Ovary (tissue), 9 donors: ENCODE results near the gene CTDP1. TPM values are rescaled to one million over a fixed set of nuclear protein-coding genes. Genes with fewer than 3 reads are reported as not detected.

Source experiments
- DNase-seq, 5 donors: peaks; one replicate each; pipeline ENCODE4 v3.0.0-alpha.2; 2019 to 2020
- H3K27ac ChIP-seq, 2 donors: fragments of 200-600 bp; one replicate each; pipeline versions ENCODE4 v1.5.1 to v1.8.0; 2019 to 2022
- H3K27me3 ChIP-seq: fragments of 200-600 bp; one replicate; pipeline ENCODE4 v1.8.0; 2022
- H3K36me3 ChIP-seq: fragments of 200-600 bp; sonication (generic); one replicate; pipeline ENCODE4 v1.5.1; 2019
- H3K4me1 ChIP-seq: one replicate; pipeline ENCODE4 v1.8.1; 2013; ENCODE audit warnings: mild to moderate bottlenecking, moderate library complexity; ENCODE audit not compliant: insufficient read depth
- H3K4me3 ChIP-seq: fragments of 200-600 bp; sonication (generic); one replicate; pipeline ENCODE4 v1.5.1; 2017
- H3K9me3 ChIP-seq, 2 donors: fragments of 200-600 bp in 1 of 2; sonication (generic) in 1 of 2; one replicate each; pipeline versions ENCODE4 v1.5.1 to v1.8.1; 2013 to 2019; ENCODE audit warnings: mild to moderate bottlenecking in 1 of 2, moderate library complexity in 1 of 2
- CTCF ChIP-seq, 3 donors: fragments of 450-650 bp in 2 of 3; fragments of 200-600 bp in 1 of 3; IDR thresholded peaks; one replicate each; pipeline versions ENCODE4 v1.5.1 to v1.8.0; 2016 to 2022; ENCODE audit warnings: antibody characterized with exemption in 3 of 3, mild to moderate bottlenecking in 1 of 3
- EP300 ChIP-seq: sonication (generic); formaldehyde crosslinking; IDR thresholded peaks from one replicate; pipeline ENCODE4 v1.6.1; 2017; ENCODE audit warnings: antibody characterized with exemption
- POLR2A ChIP-seq: fragments of 450-650 bp; IDR thresholded peaks from one replicate; pipeline ENCODE4 v1.6.1; 2017; ENCODE audit warnings: antibody characterized with exemption, mild to moderate bottlenecking, moderate library complexity
- WGBS, 3 donors: extraction: QIAGEN DNeasy Blood & Tissue Kit in 1 of 3; methylation state at CpG; one replicate each; pipeline versions ENCODE4 v1.1.5 to v1.1.7; 2013 to 2017; 5-methylcytosine and 5-hydroxymethylcytosine counted together
- intact Hi-C, 4 donors: fragments of 100-400 bp; cut with DNase I; formaldehyde crosslinking; loops; one replicate each; pipeline versions ENCODE4 v1.11.0 to v1.15.1; 2022 to 2023
- polyA plus RNA-seq, 2 donors: library from polyadenylated mRNA; stranded (reverse); fragments of 200-250 nt in 1 of 2; fragments of 350-450 nt in 1 of 2; fragmentation: Illumina TruSeq in 1 of 2; extraction: RNeasy Lipid Tissue Mini Kit (QIAGEN cat#74804) in 1 of 2; gene quantifications; one replicate each; pipeline ENCODE4 v1.2.3, GENCODE V29; 2013 to 2014
- total RNA-seq, 7 donors: library from RNA; depleted of rRNA in 2 of 7; stranded (reverse); fragments of >200 nt in 2 of 7; fragmentation: NEBNext Ultra II Directional in 3 of 7; extraction: Animal tissue kit (Norgen Biotek cat#: 25700) in 3 of 7; gene quantifications; one replicate each; pipeline versions ENCODE4 v1.1.0 to v1.2.4, GENCODE V29; 2016 to 2023
- donor health status: DM: no; HTN: no; CAD: no; lungs with moderate emphysema.
- donor health status: DM: no; HTN: no; CAD: no.
- donor health status: Bipolar disorder and iron deficiency.
- donor health status: DM: yes; HTN: yes; CAD: no.
- donor health status: DM: no; HTN: no; CAD: no.
- donor health status: DM: yes; HTN: yes; CAD: no.

CTDP1 gene
- total and polyA plus RNA-seq, 9 donors = 2.5 to 15.2 (median 11.2) TPM

DNA sequence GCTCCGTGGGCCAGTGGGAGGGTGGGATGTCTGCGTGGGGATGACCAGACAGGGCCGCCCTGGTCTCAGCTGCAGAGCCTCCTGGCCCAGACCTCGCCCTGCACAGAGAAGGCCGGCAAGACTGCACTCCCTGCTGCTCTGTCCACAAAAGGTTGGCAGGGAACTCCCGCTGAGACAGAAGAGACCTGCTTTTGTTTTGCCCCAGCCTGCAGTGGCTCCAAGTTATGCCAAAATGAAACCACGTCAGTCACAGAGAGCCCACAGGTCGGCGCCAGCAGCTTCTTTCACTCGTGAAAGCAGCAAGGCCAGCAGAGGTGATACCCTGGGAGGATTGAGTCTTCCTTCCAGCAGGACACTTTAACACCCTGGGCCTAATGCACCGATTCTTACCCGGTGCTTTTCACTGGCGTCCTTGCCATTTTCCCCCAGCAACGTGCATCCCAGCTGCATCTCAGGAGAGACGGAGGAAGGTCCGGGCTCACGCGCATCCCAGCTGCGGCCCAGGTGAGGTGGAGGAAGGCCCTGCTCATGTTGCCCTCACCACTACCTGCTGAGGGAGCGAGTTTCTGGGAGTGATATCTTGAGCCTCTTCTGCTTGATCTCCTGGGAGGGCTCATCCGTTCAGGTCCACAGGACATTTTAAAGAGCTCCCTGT lies 22.1 kb upstream of the CTDP1 start:
- no peak overlapping the region for H3K4me3 ChIP-seq
- H3K27me3 ChIP-seq = no peaks in the 10 kb centered on the region
- no peaks in the 10 kb centered on the region for H3K9me3 ChIP-seq
- H3K27ac ChIP-seq = no peak overlapping the region
- H3K4me1 ChIP-seq = no peaks in the 10 kb centered on the region
- no peak for TF ChIP-seq POLR2A
- DNase-seq = no peak
- WGBS, 3 donors = 54 to 80% (median 70%) methylated on average over 21 of the region's 21 CpGs
- intact Hi-C loops = no loop called here
- H3K36me3 ChIP-seq = no peaks in the 10 kb centered on the region

- Histone ChIP-seq H3K4me1 (no peaks in the 10 kb centered on the region), H3K36me3 (no peaks in the 10 kb centered on the region), H3K27me3 (no peaks in the 10 kb centered on the region), H3K4me3 (no peak overlapping the region), H3K27ac (no peak overlapping the region), H3K9me3 (no peaks in the 10 kb centered on the region)
- DNase-seq = no peak
- WGBS, 3 donors = 78 to 83% (median 79%) methylated on average over 12 of the region's 12 CpGs
- intact Hi-C loops = no loop called here
- no peak for TF ChIP-seq POLR2A
- TF ChIP-seq EP300 = no peak
- no peak for TF ChIP-seq CTCF (IDR thresholded peaks at IDR 0.05)
Measured at GRCh38 chr18:79658366-79658765, 21.2 kb upstream of the CTDP1 start.

- WGBS, 3 donors = 85% methylated on average over 5 of the region's 5 CpGs
Measured at GRCh38 chr18:79659733-79660132, 19.9 kb upstream of the CTDP1 start.

DNA sequence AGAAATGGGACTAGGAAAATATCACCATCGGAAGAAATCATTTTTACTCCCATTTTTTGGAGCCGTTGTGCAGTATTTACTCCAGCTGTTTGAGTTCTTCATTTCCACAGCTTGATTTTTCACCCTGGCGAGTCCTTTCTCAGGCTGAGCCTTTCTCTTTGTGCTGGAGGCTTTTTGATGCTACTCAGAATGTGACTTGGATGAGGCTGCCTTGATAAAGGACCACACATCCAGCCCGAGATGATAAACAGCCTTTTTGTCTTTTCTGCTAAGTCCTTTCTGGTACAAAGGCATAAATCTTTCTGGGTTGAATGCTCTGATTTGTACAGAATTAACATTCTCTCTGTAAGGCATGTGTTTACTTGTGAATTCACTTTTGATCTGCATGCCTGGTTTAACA lies 17.6 kb upstream of the CTDP1 start:
- no peak for TF ChIP-seq POLR2A
- no peak for TF ChIP-seq CTCF (IDR thresholded peaks at IDR 0.05)
- TF ChIP-seq EP300 = no peak
- Histone ChIP-seq H3K4me3 (no peak overlapping the region), H3K27me3 (no peaks in the 10 kb centered on the region), H3K27ac (no peak overlapping the region), H3K36me3 (no peaks in the 10 kb centered on the region), H3K4me1 (no peaks in the 10 kb centered on the region), H3K9me3 (no peaks in the 10 kb centered on the region)
- intact Hi-C loops = no loop called here
- 42 to 59% (median 51%) methylated on average over 4 of the region's 4 CpGs for WGBS, 3 donors
- no peak for DNase-seq

More at GRCh38 chr18:79659733-79660132, 19.9 kb upstream of the CTDP1 start:
- H3K4me1 ChIP-seq = no peaks in the 10 kb centered on the region
- TF ChIP-seq EP300 = no peak
- no peak for TF ChIP-seq CTCF (IDR thresholded peaks at IDR 0.05)
- no peak for TF ChIP-seq POLR2A
- intact Hi-C loops = no loop called here
- no peaks in the 10 kb centered on the region for H3K27me3 ChIP-seq
- H3K4me3 ChIP-seq = no peak overlapping the region
- no peaks in the 10 kb centered on the region for H3K9me3 ChIP-seq
- DNase-seq = no peak
- no peak overlapping the region for H3K27ac ChIP-seq
- no peaks in the 10 kb centered on the region for H3K36me3 ChIP-seq

DNA sequence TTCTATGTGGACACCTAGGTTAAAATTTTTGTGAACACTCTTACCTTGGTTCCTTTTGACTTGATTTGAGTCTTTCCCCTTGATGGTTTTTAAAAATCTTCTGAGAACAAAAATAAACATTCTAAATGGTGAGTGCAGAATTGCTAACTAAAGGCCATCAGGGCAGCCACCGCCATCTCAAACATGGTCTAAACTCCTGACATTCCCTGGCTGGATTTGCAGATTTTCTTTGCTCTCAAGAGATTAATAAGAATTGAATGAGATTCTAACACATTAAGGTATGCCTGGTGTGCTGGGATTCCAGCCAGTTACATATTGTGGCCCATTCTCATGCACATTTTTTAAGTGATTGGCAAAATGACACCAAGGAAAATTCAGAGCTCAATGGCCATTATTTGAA lies 17.2 kb upstream of the CTDP1 start:
- H3K27ac ChIP-seq = no peak overlapping the region
- WGBS, 3 donors = 91 to 96% (median 93%) methylated on average over 1 of the region's 1 CpG

More for the DNA sequence above, 17.2 kb upstream of the CTDP1 start:
- Histone ChIP-seq H3K9me3 (no peaks in the 10 kb centered on the region), H3K4me3 (no peak overlapping the region), H3K27me3 (no peaks in the 10 kb centered on the region), H3K36me3 (no peaks in the 10 kb centered on the region), H3K4me1 (no peaks in the 10 kb centered on the region)
- no peak for DNase-seq
- intact Hi-C loops = no loop called here
- TF ChIP-seq POLR2A (no peak), CTCF (IDR thresholded peaks at IDR 0.05) (no peak), EP300 (no peak)
